ENCODE data around the gene UGT1A3. TPM values are rescaled to one million over a fixed set of nuclear protein-coding genes. Genes with fewer than 3 reads are reported as not detected.

Gene UGT1A3
- total RNA-seq, result 1 to 10 TPM; 2.8 to 7.6 (median 3.4) TPM

DNA sequence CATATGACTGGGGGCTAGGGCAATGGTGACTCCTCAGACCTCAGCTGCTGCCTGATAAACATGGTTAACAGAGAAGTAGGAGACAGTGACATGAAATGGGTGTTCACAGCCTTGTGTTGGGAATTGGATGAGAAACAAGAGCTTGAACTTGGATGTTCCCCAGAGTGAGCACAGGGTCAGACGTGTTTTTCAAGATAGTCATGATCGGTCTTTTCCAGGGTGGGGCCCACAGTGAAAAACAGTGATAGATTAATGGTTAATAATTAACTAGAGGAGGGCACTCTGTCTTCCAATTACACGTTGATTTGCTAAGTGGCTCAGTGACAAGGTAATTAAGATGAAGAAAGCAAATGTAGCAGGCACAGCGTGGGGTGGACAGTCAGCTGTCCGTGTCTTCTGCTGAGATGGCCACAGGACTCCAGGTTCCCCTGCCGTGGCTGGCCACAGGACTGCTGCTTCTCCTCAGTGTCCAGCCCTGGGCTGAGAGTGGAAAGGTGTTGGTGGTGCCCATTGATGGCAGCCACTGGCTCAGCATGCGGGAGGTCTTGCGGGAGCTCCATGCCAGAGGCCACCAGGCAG is at the start of gene UGT1A3:
Gene UGT1A3 (plus strand): TSS at position 320 of the 579 bp plus-strand sequence. CDS start 85 bp downstream, at position 405.
- TF ChIP-seq POLR2A (IDR thresholded peaks at IDR 0.05), result no peak
- TF ChIP-seq, protein P1, sequence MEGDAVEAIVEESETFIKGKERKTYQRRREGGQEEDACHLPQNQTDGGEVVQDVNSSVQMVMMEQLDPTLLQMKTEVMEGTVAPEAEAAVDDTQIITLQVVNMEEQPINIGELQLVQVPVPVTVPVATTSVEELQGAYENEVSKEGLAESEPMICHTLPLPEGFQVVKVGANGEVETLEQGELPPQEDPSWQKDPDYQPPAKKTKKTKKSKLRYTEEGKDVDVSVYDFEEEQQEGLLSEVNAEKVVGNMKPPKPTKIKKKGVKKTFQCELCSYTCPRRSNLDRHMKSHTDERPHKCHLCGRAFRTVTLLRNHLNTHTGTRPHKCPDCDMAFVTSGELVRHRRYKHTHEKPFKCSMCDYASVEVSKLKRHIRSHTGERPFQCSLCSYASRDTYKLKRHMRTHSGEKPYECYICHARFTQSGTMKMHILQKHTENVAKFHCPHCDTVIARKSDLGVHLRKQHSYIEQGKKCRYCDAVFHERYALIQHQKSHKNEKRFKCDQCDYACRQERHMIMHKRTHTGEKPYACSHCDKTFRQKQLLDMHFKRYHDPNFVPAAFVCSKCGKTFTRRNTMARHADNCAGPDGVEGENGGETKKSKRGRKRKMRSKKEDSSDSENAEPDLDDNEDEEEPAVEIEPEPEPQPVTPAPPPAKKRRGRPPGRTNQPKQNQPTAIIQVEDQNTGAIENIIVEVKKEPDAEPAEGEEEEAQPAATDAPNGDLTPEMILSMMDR (IDR thresholded peaks at IDR 0.05), result no peak
- H3K9me3 ChIP-seq, result no peaks in the 10 kb centered on the region
- WGBS, 2 donors, result 75 to 83% methylated on average over 7 to 8 of the region's 8 CpGs
- H3K4me3 ChIP-seq, result no peak within 1 kb of the TSS
- H3K27ac ChIP-seq, result no peak within 1 kb of the TSS
- intact Hi-C loops (cut with DNase I), result no loop called here
- no peaks in the 10 kb centered on the region for H3K4me1 ChIP-seq
- H3K27me3 ChIP-seq, result no peaks in the 10 kb centered on the region
- DNase-seq, result no peak
- peaks cover 0 to 19% (median 0%) of the 10 kb centered on the region in 3 donors for H3K36me3 ChIP-seq

DNA sequence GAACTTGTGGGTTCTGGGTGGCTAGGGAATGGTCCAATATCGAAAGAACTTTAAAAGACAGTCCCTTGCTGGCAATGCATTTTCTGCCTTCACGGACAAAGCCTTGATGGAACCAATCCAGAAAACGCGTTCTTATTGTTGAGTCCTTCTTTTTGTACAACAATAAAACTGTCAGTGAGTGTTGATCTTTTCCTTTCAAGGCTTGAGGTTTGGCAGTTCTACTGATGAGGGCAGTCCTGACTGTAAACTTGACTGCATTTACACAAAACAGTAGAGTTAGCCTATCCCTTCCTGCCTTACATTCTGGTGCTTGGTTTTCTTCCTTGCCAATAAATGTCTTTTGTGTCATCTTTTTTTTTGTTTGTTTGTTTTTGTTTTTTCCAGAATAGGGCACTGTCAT is 49.6 kb upstream of the UGT1A3 start:
- no peaks in the 10 kb centered on the region for H3K36me3 ChIP-seq
- H3K9me3 ChIP-seq, result no peaks in the 10 kb centered on the region
- 56 to 60% methylated on average over 4 of the region's 4 CpGs for WGBS, 2 donors
- H3K27me3 ChIP-seq, result no peaks in the 10 kb centered on the region
- peaks cover 5 to 29% (median 10%) of the 10 kb centered on the region in 3 donors for H3K4me1 ChIP-seq
- no peak overlapping the region for H3K4me3 ChIP-seq
- peak overlapping the region in 2 of 4 donors; percentile 16 to 21 for H3K27ac ChIP-seq
- TF ChIP-seq, protein P1 (IDR thresholded peaks at IDR 0.05), result no peak
- no peak for TF ChIP-seq POLR2A (IDR thresholded peaks at IDR 0.05)
- no peak for DNase-seq
- intact Hi-C loops (cut with DNase I), result no loop called here

- H3K4me3 ChIP-seq, result no peak overlapping the region
- no peaks in the 10 kb centered on the region for H3K9me3 ChIP-seq
- no peak for DNase-seq
- H3K36me3 ChIP-seq, result no peaks in the 10 kb centered on the region
- WGBS, 2 donors, result 66 to 68% methylated on average over 4 of the region's 4 CpGs
- H3K27me3 ChIP-seq, result no peaks in the 10 kb centered on the region
- H3K4me1 ChIP-seq, result peaks cover 5 to 34% (median 10%) of the 10 kb centered on the region in 3 donors
- intact Hi-C loops (cut with DNase I), result no loop called here
- TF ChIP-seq, protein P1 (IDR thresholded peaks at IDR 0.05), result no peak
- TF ChIP-seq POLR2A (IDR thresholded peaks at IDR 0.05), result no peak
- peak overlapping the region in 2 of 4 donors; percentile 42 to 51 for H3K27ac ChIP-seq
These were observed 48.3 kb upstream of the UGT1A3 start for GRCh38 chr2:233680361-233681045.

DNA sequence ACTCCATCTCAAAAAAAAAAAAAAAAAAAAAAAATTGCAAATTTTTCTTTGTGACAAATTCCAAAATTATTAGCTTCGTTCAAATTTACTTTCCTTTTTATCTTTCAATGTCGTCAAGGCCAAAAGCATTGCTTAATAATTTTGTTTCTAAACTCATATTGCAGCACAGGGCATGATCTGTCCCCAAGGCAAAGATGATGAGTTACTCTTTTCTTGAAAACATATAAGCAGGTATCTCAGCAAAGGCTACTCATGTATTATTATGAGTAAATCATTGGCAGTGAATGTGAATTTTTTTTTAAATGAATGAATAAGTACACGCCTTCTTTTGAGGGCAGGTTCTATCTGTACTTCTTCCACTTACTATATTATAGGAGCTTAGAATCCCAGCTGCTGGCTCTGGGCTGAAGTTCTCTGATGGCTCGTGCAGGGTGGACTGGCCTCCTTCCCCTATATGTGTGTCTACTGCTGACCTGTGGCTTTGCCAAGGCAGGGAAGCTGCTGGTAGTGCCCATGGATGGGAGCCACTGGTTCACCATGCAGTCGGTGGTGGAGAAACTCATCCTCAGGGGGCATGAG is 47.2 kb upstream of the UGT1A3 start, which contains the start of gene UGT1A7:
Gene UGT1A7 (plus strand): TSS at position 381 of the 579 bp plus-strand sequence. CDS start 37 bp downstream, at position 418.
- Histone ChIP-seq H3K4me1 (peaks cover 5 to 38% (median 10%) of the 10 kb centered on the region in 3 donors), H3K27ac (peak within 1 kb of the TSS; percentile 18 to 78 (median 62)), H3K27me3 (no peaks in the 10 kb centered on the region), H3K4me3 (peak within 1 kb of the TSS; percentile 25 to 51 (median 41)), H3K36me3 (no peaks in the 10 kb centered on the region), H3K9me3 (no peaks in the 10 kb centered on the region)
- DNase-seq, result no peak
- intact Hi-C loops (cut with DNase I), result no loop called here
- TF ChIP-seq POLR2A (IDR thresholded peaks at IDR 0.05), result peak in 2 of 4 donors; percentile 34 to 68
- TF ChIP-seq, protein P1 (IDR thresholded peaks at IDR 0.05), result no peak
- 40 to 47% methylated on average over 4 to 5 of the region's 5 CpGs for WGBS, 2 donors

- WGBS, 2 donors, result 30 to 52% methylated on average over 1 of the region's 1 CpG
- peak overlapping the region in 3 of 4 donors; percentile 52 to 78 (median 67) for H3K27ac ChIP-seq
These were observed 44.2 kb upstream of the UGT1A3 start for GRCh38 chr2:233684640-233685039.

More at GRCh38 chr2:233684640-233685039, 44.2 kb upstream of the UGT1A3 start:
- TF ChIP-seq, protein P1 (IDR thresholded peaks at IDR 0.05), result no peak
- H3K4me3 ChIP-seq, result peak overlapping the region; percentile 25 to 51 (median 41)
- no peaks in the 10 kb centered on the region for H3K9me3 ChIP-seq
- H3K36me3 ChIP-seq, result no peaks in the 10 kb centered on the region
- intact Hi-C loops (cut with DNase I), result no loop called here
- peaks cover 2 to 57% (median 9%) of the 10 kb centered on the region in 3 donors for H3K4me1 ChIP-seq
- no peak for DNase-seq
- no peaks in the 10 kb centered on the region for H3K27me3 ChIP-seq
